HepG2 (cell line): ENCODE measurements around the gene BACH1. TPM values are rescaled to one million over a fixed set of nuclear protein-coding genes. Genes with fewer than 3 reads are reported as not detected.

Experiments
- ELF3 ChIP-seq: IDR thresholded peaks from 2 replicates; pipeline ENCODE4 v1.6.1; 2016; ENCODE audit warnings: missing genetic modification reagents, missing compliant biosample characterization
- MIER3 ChIP-seq: IDR thresholded peaks from 2 replicates; pipeline ENCODE4 v1.6.1; 2016; ENCODE audit warnings: missing compliant biosample characterization, borderline replicate concordance
- POLR2G ChIP-seq: fragments of 200-400 bp; formaldehyde crosslinking; IDR thresholded peaks from 2 replicates; pipeline ENCODE4 v1.6.1; 2018; ENCODE audit warnings: mild to moderate bottlenecking, low read depth, low read length, moderate library complexity
- RARA ChIP-seq: IDR thresholded peaks from 2 replicates; pipeline ENCODE4 v1.6.1; 2016; ENCODE audit warnings: missing genetic modification reagents, missing compliant biosample characterization
- RERE ChIP-seq: IDR thresholded peaks from 2 replicates; pipeline ENCODE4 v1.6.1; 2016; ENCODE audit warnings: low read depth, missing genetic modification reagents, missing compliant biosample characterization
- SALL1 ChIP-seq: sonication (generic); formaldehyde crosslinking; IDR thresholded peaks from 2 replicates; pipeline ENCODE4 v1.8.0; 2022; ENCODE audit warnings: mild to moderate bottlenecking, missing genetic modification reagents
- SNRNP70 ChIP-seq: fragments of 200-400 bp; formaldehyde crosslinking; IDR thresholded peaks from 2 replicates; pipeline ENCODE4 v1.6.1; 2017; ENCODE audit warnings: mild to moderate bottlenecking, low read depth, low read length, moderate library complexity
- SP2 ChIP-seq: sonication (generic); formaldehyde crosslinking; IDR thresholded peaks from 2 replicates; pipeline ENCODE4 v1.5.1; 2020; ENCODE audit warnings: mild to moderate bottlenecking, missing genetic modification reagents
- ZBTB8A ChIP-seq: sonication (generic); formaldehyde crosslinking; IDR thresholded peaks from 2 replicates; pipeline ENCODE4 v1.4.0; 2020; ENCODE audit warnings: mild to moderate bottlenecking, low read depth, missing genetic modification reagents, borderline replicate concordance
- ZNF615 ChIP-seq: sonication (generic); formaldehyde crosslinking; IDR thresholded peaks from 2 replicates; pipeline ENCODE4 v1.5.0; 2020; ENCODE audit warnings: mild to moderate bottlenecking, missing genetic modification reagents, borderline replicate concordance
- ZNF784 ChIP-seq: sonication (generic); formaldehyde crosslinking; IDR thresholded peaks from 2 replicates; pipeline ENCODE4 v1.5.1; 2020; ENCODE audit warnings: missing genetic modification reagents, mild to moderate bottlenecking, borderline replicate concordance
- polyA plus RNA-seq, 8 experiments: library from polyadenylated mRNA; depleted of rRNA in 3 of 8; stranded (reverse) in 7 of 8; unstranded in 1 of 8; fragments of >200 nt; fragmentation: Illumina TruSeq in 4 of 8; extraction: Trizol in 4 of 8; gene quantifications; 2 replicates each; pipeline versions ENCODE4 v1.2.1 to v1.2.3, GENCODE V29; 2011 to 2016; ENCODE audit warnings: low read depth in 4 of 8, missing spikeins in 1 of 8, mixed read lengths in 1 of 8; ENCODE audit not compliant: insufficient read depth in 1 of 8
- total RNA-seq, 5 experiments: library from RNA; depleted of rRNA; stranded (reverse); fragments of >200 nt; fragmentation: Illumina TruSeq; extraction: Trizol; gene quantifications; 2 replicates each; pipeline ENCODE4 v1.2.3, GENCODE V29; 2016; ENCODE audit warnings: low read depth in 1 of 5
- TF ChIP-seq, protein P1 (sequence below): sonication (generic); formaldehyde crosslinking; IDR thresholded peaks from 2 replicates; pipeline ENCODE4 v1.5.0; 2020; ENCODE audit warnings: mild to moderate bottlenecking, missing genetic modification reagents, borderline replicate concordance
- TF ChIP-seq, protein P2 (sequence below): sonication (generic); formaldehyde crosslinking; IDR thresholded peaks from 2 replicates; pipeline ENCODE4 v1.4.0; 2020; ENCODE audit warnings: missing genetic modification reagents
- TF ChIP-seq, protein P3 (sequence below): sonication (generic); formaldehyde crosslinking; IDR thresholded peaks from 2 replicates; pipeline ENCODE4 v1.4.0; 2020; ENCODE audit warnings: mild to moderate bottlenecking, missing genetic modification reagents, borderline replicate concordance

Gene BACH1
- total and polyA plus RNA-seq, 2 of the 13 experiments (the other 11 are each of a cell fraction or from before 2014, with no cell fraction given), result 16.5 to 51.7 TPM

DNA sequence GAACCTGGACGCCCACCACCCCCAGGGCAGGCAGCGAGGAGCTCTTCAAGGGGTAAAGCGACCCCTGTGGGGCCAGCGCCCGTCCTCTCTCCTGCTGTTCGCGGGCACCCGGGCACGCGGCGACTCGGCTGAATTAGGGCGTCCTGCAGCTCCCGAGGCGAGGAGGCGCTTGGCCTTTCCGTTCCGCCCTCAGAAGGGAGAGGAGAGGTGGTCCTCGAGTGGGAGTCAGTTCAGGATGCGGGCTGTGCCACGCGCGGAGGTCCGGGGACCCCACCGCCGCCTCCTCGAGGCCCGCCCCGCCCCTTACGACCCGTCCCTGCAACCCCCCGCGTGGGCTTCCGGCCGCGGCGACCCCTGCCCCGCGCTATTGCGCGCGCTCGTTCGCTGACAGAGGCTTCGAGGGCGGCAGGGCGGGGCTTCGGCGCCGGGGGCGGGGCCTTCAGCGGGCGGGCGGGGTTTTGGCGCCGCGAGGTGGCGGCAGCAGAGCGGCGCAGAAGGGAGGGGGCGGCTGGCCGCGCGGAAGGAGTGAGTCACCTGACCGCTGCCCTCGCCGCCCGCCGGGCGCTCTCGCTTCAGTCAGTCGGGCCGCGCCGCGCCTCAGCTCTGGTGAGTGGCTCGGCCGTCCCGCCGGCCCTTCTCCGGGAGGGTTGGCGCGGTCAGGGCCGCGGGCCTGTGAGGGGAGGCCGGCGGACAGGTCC, at the start of gene BACH1 (continued):
- no peak for TF ChIP-seq MIER3 (CRISPR knock-in tag)
- no peak for TF ChIP-seq SNRNP70
- TF ChIP-seq SP2 (CRISPR knock-in tag), result no peak
- TF ChIP-seq POLR2G, result peak; percentile 82
- TF ChIP-seq ZNF784, result peak; percentile 67; the same call in 1 of the 2 replicates
- TF ChIP-seq ZBTB8A (CRISPR knock-in tag), result no peak
- no peak for TF ChIP-seq ZNF615 (CRISPR knock-in tag)
- TF ChIP-seq SALL1 (CRISPR knock-in tag), result no peak; the same call in none of the 2 replicates
- peak; percentile 20; the same call in 1 of the 2 replicates for TF ChIP-seq ELF3
- TF ChIP-seq, protein P1, sequence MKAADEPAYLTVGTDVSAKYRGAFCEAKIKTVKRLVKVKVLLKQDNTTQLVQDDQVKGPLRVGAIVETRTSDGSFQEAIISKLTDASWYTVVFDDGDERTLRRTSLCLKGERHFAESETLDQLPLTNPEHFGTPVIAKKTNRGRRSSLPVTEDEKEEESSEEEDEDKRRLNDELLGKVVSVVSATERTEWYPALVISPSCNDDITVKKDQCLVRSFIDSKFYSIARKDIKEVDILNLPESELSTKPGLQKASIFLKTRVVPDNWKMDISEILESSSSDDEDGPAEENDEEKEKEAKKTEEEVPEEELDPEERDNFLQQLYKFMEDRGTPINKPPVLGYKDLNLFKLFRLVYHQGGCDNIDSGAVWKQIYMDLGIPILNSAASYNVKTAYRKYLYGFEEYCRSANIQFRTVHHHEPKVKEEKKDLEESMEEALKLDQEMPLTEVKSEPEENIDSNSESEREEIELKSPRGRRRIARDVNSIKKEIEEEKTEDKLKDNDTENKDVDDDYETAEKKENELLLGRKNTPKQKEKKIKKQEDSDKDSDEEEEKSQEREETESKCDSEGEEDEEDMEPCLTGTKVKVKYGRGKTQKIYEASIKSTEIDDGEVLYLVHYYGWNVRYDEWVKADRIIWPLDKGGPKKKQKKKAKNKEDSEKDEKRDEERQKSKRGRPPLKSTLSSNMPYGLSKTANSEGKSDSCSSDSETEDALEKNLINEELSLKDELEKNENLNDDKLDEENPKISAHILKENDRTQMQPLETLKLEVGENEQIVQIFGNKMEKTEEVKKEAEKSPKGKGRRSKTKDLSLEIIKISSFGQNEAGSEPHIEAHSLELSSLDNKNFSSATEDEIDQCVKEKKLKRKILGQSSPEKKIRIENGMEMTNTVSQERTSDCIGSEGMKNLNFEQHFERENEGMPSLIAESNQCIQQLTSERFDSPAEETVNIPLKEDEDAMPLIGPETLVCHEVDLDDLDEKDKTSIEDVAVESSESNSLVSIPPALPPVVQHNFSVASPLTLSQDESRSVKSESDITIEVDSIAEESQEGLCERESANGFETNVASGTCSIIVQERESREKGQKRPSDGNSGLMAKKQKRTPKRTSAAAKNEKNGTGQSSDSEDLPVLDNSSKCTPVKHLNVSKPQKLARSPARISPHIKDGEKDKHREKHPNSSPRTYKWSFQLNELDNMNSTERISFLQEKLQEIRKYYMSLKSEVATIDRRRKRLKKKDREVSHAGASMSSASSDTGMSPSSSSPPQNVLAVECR (CRISPR knock-in tag), result peak; percentile 66; the same call in 1 of the 2 replicates
- TF ChIP-seq, protein P2, sequence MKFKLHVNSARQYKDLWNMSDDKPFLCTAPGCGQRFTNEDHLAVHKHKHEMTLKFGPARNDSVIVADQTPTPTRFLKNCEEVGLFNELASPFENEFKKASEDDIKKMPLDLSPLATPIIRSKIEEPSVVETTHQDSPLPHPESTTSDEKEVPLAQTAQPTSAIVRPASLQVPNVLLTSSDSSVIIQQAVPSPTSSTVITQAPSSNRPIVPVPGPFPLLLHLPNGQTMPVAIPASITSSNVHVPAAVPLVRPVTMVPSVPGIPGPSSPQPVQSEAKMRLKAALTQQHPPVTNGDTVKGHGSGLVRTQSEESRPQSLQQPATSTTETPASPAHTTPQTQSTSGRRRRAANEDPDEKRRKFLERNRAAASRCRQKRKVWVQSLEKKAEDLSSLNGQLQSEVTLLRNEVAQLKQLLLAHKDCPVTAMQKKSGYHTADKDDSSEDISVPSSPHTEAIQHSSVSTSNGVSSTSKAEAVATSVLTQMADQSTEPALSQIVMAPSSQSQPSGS (CRISPR knock-in tag), result no peak
- TF ChIP-seq, protein P3, sequence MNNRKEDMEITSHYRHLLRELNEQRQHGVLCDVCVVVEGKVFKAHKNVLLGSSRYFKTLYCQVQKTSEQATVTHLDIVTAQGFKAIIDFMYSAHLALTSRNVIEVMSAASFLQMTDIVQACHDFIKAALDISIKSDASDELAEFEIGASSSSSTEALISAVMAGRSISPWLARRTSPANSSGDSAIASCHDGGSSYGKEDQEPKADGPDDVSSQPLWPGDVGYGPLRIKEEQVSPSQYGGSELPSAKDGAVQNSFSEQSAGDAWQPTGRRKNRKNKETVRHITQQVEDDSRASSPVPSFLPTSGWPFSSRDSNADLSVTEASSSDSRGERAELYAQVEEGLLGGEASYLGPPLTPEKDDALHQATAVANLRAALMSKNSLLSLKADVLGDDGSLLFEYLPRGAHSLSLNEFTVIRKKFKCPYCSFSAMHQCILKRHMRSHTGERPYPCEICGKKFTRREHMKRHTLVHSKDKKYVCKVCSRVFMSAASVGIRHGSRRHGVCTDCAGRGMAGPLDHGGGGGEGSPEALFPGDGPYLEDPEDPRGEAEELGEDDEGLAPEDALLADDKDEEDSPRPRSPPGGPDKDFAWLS (CRISPR knock-in tag), result 0 out of 2 replicates have a peak, but pooled peaks have one; percentile 30
- no peak; the same call in 1 of the 2 replicates for TF ChIP-seq RARA
- no peak for TF ChIP-seq RERE (CRISPR knock-in tag)
